HepG2 (cell line): Measurements from ENCODE around the gene BAIAP2L2. TPM values are rescaled to one million over a fixed set of nuclear protein-coding genes. Genes with fewer than 3 reads are reported as not detected.

Experiments
- MATR3 ChIP-seq: sonication (generic); formaldehyde crosslinking; IDR thresholded peaks from 2 replicates; pipeline ENCODE4 v1.4.0; 2020; ENCODE audit warnings: missing genetic modification reagents
- ZNF619 ChIP-seq: sonication (generic); formaldehyde crosslinking; IDR thresholded peaks from 2 replicates; pipeline ENCODE4 v1.4.0; 2020; ENCODE audit warnings: mild to moderate bottlenecking, missing genetic modification reagents
- ZNF879 ChIP-seq: sonication (generic); formaldehyde crosslinking; IDR thresholded peaks from 2 replicates; pipeline ENCODE4 v1.8.1; 2023; ENCODE audit warnings: missing genetic modification reagents
- polyA plus RNA-seq, 8 experiments: library from polyadenylated mRNA; depleted of rRNA in 3 of 8; stranded (reverse) in 7 of 8; unstranded in 1 of 8; fragments of >200 nt; fragmentation: Illumina TruSeq in 4 of 8; extraction: Trizol in 4 of 8; gene quantifications; 2 replicates each; pipeline versions ENCODE4 v1.2.1 to v1.2.3, GENCODE V29; 2011 to 2016; ENCODE audit warnings: low read depth in 4 of 8, missing spikeins in 1 of 8, mixed read lengths in 1 of 8; ENCODE audit not compliant: insufficient read depth in 1 of 8
- total RNA-seq, 5 experiments: library from RNA; depleted of rRNA; stranded (reverse); fragments of >200 nt; fragmentation: Illumina TruSeq; extraction: Trizol; gene quantifications; 2 replicates each; pipeline ENCODE4 v1.2.3, GENCODE V29; 2016; ENCODE audit warnings: low read depth in 1 of 5
- TF ChIP-seq, protein P1 (sequence below): sonication (generic); formaldehyde crosslinking; IDR thresholded peaks from 2 replicates; pipeline ENCODE4 v1.4.0; 2020; ENCODE audit warnings: missing genetic modification reagents
- TF ChIP-seq, protein P2 (sequence below): sonication (generic); formaldehyde crosslinking; IDR thresholded peaks from 2 replicates; pipeline ENCODE4 v1.5.0; 2020; ENCODE audit warnings: mild to moderate bottlenecking, missing genetic modification reagents, borderline replicate concordance
- TF ChIP-seq, protein P3 (sequence below): sonication (generic); formaldehyde crosslinking; IDR thresholded peaks from 2 replicates; pipeline ENCODE4 v1.8.0; 2023; ENCODE audit warnings: mild to moderate bottlenecking, missing genetic modification reagents
- TF ChIP-seq, protein P4 (sequence below): sonication (generic); formaldehyde crosslinking; IDR thresholded peaks from 2 replicates; pipeline ENCODE4 v1.5.1; 2020; ENCODE audit warnings: mild to moderate bottlenecking, missing genetic modification reagents, moderate library complexity
- TF ChIP-seq, protein P5 (sequence below), 2 experiments: IDR thresholded peaks; 2 replicates each; pipeline ENCODE4 v1.6.1; 2011 to 2012; ENCODE audit warnings: low read length in 2 of 2, borderline replicate concordance in 1 of 2, low read depth in 1 of 2, mild to moderate bottlenecking in 1 of 2, moderate library complexity in 1 of 2
- TF ChIP-seq, protein P6 (sequence below): IDR thresholded peaks from 2 replicates; pipeline ENCODE4 v1.6.1; 2012; ENCODE audit warnings: inconsistent platforms

Gene BAIAP2L2
- total and polyA plus RNA-seq, 2 of the 13 experiments (the other 11 are each of a cell fraction or from before 2014, with no cell fraction given), result 4.4 to 7.5 TPM

DNA sequence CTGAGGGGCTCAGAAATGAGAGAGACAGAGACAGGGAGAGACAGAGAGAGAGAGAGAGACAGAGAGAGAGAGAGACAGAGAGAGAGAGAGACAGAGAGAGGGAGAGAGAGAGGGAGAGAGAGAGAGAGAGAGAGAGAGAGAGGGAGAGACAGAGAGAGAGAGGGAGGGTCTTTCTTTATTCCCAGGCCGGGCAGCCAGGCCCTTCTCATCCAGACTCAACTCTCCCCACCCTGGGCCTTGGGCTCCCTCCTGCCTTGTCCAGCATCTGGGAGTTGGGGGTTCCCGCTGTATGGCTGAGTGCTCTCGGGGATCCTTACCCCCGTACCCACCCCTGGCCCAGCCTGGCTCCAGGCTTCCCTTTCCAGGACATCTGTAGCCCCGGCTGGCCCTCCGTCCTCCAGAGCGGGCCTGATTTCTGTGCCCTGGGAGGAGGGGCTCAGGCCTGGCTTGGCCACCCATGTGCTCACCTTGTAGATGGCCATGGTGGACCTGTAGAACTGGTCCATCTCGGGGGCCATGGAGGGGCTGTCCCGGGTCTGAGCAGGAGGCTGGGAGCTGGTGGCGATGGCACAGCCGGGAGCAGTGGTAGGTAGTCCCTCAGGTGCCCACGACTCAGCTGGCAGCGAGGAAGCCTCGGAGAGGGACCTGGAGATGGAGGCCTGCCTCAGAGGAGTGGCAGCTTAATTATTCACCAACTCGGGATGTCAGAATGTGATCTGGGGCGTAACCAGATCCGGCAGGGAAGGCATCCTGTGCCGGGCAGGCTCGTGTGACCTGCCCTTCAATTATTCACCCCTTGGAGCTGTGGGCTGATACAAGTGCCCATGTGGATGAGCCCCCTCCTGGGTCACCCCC is at the start of gene BAIAP2L2 (continued):
- TF ChIP-seq, protein P1, sequence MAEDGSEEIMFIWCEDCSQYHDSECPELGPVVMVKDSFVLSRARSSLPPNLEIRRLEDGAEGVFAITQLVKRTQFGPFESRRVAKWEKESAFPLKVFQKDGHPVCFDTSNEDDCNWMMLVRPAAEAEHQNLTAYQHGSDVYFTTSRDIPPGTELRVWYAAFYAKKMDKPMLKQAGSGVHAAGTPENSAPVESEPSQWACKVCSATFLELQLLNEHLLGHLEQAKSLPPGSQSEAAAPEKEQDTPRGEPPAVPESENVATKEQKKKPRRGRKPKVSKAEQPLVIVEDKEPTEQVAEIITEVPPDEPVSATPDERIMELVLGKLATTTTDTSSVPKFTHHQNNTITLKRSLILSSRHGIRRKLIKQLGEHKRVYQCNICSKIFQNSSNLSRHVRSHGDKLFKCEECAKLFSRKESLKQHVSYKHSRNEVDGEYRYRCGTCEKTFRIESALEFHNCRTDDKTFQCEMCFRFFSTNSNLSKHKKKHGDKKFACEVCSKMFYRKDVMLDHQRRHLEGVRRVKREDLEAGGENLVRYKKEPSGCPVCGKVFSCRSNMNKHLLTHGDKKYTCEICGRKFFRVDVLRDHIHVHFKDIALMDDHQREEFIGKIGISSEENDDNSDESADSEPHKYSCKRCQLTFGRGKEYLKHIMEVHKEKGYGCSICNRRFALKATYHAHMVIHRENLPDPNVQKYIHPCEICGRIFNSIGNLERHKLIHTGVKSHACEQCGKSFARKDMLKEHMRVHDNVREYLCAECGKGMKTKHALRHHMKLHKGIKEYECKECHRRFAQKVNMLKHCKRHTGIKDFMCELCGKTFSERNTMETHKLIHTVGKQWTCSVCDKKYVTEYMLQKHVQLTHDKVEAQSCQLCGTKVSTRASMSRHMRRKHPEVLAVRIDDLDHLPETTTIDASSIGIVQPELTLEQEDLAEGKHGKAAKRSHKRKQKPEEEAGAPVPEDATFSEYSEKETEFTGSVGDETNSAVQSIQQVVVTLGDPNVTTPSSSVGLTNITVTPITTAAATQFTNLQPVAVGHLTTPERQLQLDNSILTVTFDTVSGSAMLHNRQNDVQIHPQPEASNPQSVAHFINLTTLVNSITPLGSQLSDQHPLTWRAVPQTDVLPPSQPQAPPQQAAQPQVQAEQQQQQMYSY (CRISPR knock-in tag), result peak; percentile 75; the same call in 1 of the 2 replicates
- TF ChIP-seq, protein P2, sequence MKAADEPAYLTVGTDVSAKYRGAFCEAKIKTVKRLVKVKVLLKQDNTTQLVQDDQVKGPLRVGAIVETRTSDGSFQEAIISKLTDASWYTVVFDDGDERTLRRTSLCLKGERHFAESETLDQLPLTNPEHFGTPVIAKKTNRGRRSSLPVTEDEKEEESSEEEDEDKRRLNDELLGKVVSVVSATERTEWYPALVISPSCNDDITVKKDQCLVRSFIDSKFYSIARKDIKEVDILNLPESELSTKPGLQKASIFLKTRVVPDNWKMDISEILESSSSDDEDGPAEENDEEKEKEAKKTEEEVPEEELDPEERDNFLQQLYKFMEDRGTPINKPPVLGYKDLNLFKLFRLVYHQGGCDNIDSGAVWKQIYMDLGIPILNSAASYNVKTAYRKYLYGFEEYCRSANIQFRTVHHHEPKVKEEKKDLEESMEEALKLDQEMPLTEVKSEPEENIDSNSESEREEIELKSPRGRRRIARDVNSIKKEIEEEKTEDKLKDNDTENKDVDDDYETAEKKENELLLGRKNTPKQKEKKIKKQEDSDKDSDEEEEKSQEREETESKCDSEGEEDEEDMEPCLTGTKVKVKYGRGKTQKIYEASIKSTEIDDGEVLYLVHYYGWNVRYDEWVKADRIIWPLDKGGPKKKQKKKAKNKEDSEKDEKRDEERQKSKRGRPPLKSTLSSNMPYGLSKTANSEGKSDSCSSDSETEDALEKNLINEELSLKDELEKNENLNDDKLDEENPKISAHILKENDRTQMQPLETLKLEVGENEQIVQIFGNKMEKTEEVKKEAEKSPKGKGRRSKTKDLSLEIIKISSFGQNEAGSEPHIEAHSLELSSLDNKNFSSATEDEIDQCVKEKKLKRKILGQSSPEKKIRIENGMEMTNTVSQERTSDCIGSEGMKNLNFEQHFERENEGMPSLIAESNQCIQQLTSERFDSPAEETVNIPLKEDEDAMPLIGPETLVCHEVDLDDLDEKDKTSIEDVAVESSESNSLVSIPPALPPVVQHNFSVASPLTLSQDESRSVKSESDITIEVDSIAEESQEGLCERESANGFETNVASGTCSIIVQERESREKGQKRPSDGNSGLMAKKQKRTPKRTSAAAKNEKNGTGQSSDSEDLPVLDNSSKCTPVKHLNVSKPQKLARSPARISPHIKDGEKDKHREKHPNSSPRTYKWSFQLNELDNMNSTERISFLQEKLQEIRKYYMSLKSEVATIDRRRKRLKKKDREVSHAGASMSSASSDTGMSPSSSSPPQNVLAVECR (CRISPR knock-in tag), result peak; percentile 73
- TF ChIP-seq, protein P3, sequence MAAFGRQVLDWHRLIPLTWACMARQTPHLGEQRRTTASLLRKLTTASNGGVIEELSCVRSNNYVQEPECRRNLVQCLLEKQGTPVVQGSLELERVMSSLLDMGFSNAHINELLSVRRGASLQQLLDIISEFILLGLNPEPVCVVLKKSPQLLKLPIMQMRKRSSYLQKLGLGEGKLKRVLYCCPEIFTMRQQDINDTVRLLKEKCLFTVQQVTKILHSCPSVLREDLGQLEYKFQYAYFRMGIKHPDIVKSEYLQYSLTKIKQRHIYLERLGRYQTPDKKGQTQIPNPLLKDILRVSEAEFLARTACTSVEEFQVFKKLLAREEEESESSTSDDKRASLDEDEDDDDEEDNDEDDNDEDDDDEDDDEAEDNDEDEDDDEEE (CRISPR knock-in tag), result no peak
- TF ChIP-seq, protein P4, sequence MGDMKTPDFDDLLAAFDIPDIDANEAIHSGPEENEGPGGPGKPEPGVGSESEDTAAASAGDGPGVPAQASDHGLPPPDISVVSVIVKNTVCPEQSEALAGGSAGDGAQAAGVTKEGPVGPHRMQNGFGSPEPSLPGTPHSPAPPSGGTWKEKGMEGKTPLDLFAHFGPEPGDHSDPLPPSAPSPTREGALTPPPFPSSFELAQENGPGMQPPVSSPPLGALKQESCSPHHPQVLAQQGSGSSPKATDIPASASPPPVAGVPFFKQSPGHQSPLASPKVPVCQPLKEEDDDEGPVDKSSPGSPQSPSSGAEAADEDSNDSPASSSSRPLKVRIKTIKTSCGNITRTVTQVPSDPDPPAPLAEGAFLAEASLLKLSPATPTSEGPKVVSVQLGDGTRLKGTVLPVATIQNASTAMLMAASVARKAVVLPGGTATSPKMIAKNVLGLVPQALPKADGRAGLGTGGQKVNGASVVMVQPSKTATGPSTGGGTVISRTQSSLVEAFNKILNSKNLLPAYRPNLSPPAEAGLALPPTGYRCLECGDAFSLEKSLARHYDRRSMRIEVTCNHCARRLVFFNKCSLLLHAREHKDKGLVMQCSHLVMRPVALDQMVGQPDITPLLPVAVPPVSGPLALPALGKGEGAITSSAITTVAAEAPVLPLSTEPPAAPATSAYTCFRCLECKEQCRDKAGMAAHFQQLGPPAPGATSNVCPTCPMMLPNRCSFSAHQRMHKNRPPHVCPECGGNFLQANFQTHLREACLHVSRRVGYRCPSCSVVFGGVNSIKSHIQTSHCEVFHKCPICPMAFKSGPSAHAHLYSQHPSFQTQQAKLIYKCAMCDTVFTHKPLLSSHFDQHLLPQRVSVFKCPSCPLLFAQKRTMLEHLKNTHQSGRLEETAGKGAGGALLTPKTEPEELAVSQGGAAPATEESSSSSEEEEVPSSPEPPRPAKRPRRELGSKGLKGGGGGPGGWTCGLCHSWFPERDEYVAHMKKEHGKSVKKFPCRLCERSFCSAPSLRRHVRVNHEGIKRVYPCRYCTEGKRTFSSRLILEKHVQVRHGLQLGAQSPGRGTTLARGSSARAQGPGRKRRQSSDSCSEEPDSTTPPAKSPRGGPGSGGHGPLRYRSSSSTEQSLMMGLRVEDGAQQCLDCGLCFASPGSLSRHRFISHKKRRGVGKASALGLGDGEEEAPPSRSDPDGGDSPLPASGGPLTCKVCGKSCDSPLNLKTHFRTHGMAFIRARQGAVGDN (CRISPR knock-in tag), result peak; percentile 93
- TF ChIP-seq ZNF879 (no peak), ZNF619 (CRISPR knock-in tag) (no peak), MATR3 (CRISPR knock-in tag) (no peak)
- TF ChIP-seq, protein P5, sequence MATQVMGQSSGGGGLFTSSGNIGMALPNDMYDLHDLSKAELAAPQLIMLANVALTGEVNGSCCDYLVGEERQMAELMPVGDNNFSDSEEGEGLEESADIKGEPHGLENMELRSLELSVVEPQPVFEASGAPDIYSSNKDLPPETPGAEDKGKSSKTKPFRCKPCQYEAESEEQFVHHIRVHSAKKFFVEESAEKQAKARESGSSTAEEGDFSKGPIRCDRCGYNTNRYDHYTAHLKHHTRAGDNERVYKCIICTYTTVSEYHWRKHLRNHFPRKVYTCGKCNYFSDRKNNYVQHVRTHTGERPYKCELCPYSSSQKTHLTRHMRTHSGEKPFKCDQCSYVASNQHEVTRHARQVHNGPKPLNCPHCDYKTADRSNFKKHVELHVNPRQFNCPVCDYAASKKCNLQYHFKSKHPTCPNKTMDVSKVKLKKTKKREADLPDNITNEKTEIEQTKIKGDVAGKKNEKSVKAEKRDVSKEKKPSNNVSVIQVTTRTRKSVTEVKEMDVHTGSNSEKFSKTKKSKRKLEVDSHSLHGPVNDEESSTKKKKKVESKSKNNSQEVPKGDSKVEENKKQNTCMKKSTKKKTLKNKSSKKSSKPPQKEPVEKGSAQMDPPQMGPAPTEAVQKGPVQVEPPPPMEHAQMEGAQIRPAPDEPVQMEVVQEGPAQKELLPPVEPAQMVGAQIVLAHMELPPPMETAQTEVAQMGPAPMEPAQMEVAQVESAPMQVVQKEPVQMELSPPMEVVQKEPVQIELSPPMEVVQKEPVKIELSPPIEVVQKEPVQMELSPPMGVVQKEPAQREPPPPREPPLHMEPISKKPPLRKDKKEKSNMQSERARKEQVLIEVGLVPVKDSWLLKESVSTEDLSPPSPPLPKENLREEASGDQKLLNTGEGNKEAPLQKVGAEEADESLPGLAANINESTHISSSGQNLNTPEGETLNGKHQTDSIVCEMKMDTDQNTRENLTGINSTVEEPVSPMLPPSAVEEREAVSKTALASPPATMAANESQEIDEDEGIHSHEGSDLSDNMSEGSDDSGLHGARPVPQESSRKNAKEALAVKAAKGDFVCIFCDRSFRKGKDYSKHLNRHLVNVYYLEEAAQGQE (IDR thresholded peaks at IDR 0.05; ENCODE audit: borderline replicate concordance in 1 of 2, low read depth in 1 of 2, low read length in 2 of 2), result no peak
- TF ChIP-seq, protein P6, sequence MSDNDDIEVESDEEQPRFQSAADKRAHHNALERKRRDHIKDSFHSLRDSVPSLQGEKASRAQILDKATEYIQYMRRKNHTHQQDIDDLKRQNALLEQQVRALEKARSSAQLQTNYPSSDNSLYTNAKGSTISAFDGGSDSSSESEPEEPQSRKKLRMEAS, result peak; percentile 80
